Keratinocyte (primary cell): Measurements from ENCODE around the gene VIT.

Experiments
- CTCF ChIP-seq, 3 experiments: IDR thresholded peaks in 1 of 3; conservative IDR thresholded peaks in 1 of 3; optimal IDR thresholded peaks in 1 of 3; 2 replicates in 2 of 3; 3 replicates in 1 of 3; pipeline versions ENCODE3 to v1.5.1; 2011; ENCODE audit warnings: low read length in 3 of 3, mild to moderate bottlenecking in 3 of 3, moderate library complexity in 2 of 3, control low read depth in 1 of 3, inconsistent platforms in 1 of 3; ENCODE audit not compliant: insufficient read depth in 2 of 3; ENCODE audit errors: extremely low read depth in 1 of 3
- EZH2 ChIP-seq: IDR thresholded peaks from one replicate; pipeline ENCODE4 v1.6.1; 2012; ENCODE audit warnings: inconsistent platforms, mild to moderate bottlenecking, low read length, moderate library complexity

GRCh38 chr2:36710858-36711515, 14.5 kb downstream of the VIT start:
- TF ChIP-seq CTCF (optimal IDR thresholded peaks at IDR 0.05 in 1 of 3, IDR thresholded peaks at IDR 0.05 in 1 of 3, conservative IDR thresholded peaks at IDR 0.05 in 1 of 3; ENCODE audit: extremely low read depth in 1 of 3, insufficient read depth in 2 of 3, low read length in 3 of 3), result no peak
- no peak for TF ChIP-seq EZH2
